ENCODE measurements around the gene ZNF92. TPM values are rescaled to one million over a fixed set of nuclear protein-coding genes. Genes with fewer than 3 reads are reported as not detected.
"Not testable (repeated sequence)": the region's sequence is repeated elsewhere in the genome, so short reads cannot be mapped to it uniquely, and the experiment has no call there.

ZNF92 gene
- polyA plus RNA-seq, 4 donors: 2.7 to 13.5 (median 3.8) TPM

DNA sequence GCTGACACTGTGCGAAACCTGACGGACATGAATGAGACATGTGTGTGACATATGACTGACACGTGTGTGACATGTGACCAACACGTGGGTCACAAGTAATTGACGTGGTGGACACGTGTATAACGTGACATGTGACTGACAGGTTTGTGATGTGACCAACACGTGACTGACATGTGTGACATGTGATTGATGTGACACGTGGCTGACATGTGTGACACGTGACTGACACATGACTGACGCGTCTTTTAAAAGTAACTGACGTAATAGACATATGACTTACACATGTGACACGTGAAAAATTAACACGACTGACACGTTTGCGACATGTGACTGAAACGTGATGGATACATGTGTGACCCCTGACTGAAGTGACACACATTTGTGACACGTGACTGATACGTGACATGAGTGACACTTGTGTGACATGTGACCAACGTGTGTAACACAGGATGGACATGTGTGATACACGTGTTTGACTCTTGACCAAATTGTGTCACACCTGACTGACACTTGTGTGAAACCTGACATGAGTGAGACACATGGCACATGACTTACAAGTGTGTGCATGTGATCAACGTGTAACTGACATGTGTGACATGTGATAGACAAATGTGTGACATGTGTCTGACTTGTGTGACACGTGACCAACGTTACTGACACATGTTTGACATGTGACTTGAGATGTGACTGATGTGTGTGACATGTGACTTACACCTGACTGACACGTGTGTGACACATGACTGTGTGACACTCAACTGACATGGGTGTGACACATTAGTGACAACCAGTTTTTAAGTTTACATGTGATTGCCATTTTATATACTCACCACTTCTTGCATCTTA, 56.9 kb downstream of the ZNF92 start:
- WGBS, 3 donors: 78 to 93% (median 86%) methylated on average over 26 of the region's 26 CpGs
- no peaks in the 10 kb centered on the region for H3K36me3 ChIP-seq (ENCODE audit: control insufficient read depth in 3 of 3, insufficient read depth in 2 of 3, low read depth in 1 of 3, low read length in 3 of 3)
- FAIRE-seq (no peak), DNase-seq (no peak)
- H3K4me3 ChIP-seq (ENCODE audit: low read depth in 1 of 3, low read length in 3 of 3): no peak overlapping the region
- H3K9me3 ChIP-seq (ENCODE audit: control insufficient read depth in 2 of 2, insufficient read depth in 1 of 2, low read depth in 1 of 2, low read length in 1 of 2): peaks cover 0 to 11% of the 10 kb centered on the region in 2 donors
- no peaks in the 10 kb centered on the region for H3K27me3 ChIP-seq (ENCODE audit: control insufficient read depth in 3 of 3, insufficient read depth in 3 of 3, low read length in 3 of 3)
- H3K4me1 ChIP-seq (ENCODE audit: control insufficient read depth in 3 of 3, insufficient read depth in 2 of 3, low read depth in 1 of 3, low read length in 2 of 3): no peaks in the 10 kb centered on the region
- no peak overlapping the region for H3K27ac ChIP-seq (ENCODE audit: low read depth in 1 of 3, low read length in 2 of 3)

- no peak overlapping the region for H3K4me3 ChIP-seq (ENCODE audit: low read depth in 1 of 3, low read length in 3 of 3)
- H3K27me3 ChIP-seq (ENCODE audit: control insufficient read depth in 3 of 3, insufficient read depth in 3 of 3, low read length in 3 of 3): no peaks in the 10 kb centered on the region
- no peaks in the 10 kb centered on the region for H3K4me1 ChIP-seq (ENCODE audit: control insufficient read depth in 3 of 3, insufficient read depth in 2 of 3, low read depth in 1 of 3, low read length in 2 of 3)
- peaks cover 0 to 10% of the 10 kb centered on the region in 2 donors for H3K9me3 ChIP-seq (ENCODE audit: control insufficient read depth in 2 of 2, insufficient read depth in 1 of 2, low read depth in 1 of 2, low read length in 1 of 2)
- 60 to 78% (median 71%) methylated on average over 3 of the region's 3 CpGs for WGBS, 3 donors
- H3K27ac ChIP-seq (ENCODE audit: low read depth in 1 of 3, low read length in 2 of 3): no peak overlapping the region
- FAIRE-seq (no peak), DNase-seq (no peak)
- H3K36me3 ChIP-seq (ENCODE audit: control insufficient read depth in 3 of 3, insufficient read depth in 2 of 3, low read depth in 1 of 3, low read length in 3 of 3): no peaks in the 10 kb centered on the region
Observed at GRCh38 chr7:65434307-65434706, 60.7 kb downstream of the ZNF92 start.

DNA sequence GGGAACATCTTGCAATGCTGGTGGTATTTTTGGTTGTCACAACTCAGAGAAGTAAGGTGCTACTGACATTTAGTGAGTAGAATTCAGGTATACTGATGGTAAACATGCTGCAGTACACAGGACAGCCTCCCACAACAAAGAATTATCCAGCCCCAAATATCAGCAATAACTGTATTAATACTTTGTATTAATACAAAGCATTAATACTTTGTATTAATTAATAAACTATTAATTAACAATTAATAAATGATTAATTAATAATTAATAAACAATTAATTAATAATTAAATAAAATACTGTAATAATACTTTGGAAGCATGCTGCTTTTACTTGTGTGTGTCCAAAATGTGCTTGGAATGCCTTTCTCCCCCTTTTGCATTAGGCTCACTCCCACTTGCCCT, 62.5 kb downstream of the ZNF92 start:
- Histone ChIP-seq H3K9me3 (ENCODE audit: control insufficient read depth in 2 of 2, insufficient read depth in 1 of 2, low read depth in 1 of 2, low read length in 1 of 2) (no peaks in the 10 kb centered on the region), H3K27me3 (ENCODE audit: control insufficient read depth in 3 of 3, insufficient read depth in 3 of 3, low read length in 3 of 3) (no peaks in the 10 kb centered on the region), H3K27ac (ENCODE audit: low read depth in 1 of 3, low read length in 2 of 3) (no peak overlapping the region), H3K36me3 (ENCODE audit: control insufficient read depth in 3 of 3, insufficient read depth in 2 of 3, low read depth in 1 of 3, low read length in 3 of 3) (no peaks in the 10 kb centered on the region), H3K4me3 (ENCODE audit: low read depth in 1 of 3, low read length in 3 of 3) (no peak overlapping the region), H3K4me1 (ENCODE audit: control insufficient read depth in 3 of 3, insufficient read depth in 2 of 3, low read depth in 1 of 3, low read length in 2 of 3) (no peaks in the 10 kb centered on the region)
- FAIRE-seq: no peak
- no peak for DNase-seq

- Histone ChIP-seq H3K27ac (ENCODE audit: low read depth in 1 of 3, low read length in 2 of 3) (no peak overlapping the region), H3K36me3 (ENCODE audit: control insufficient read depth in 3 of 3, insufficient read depth in 2 of 3, low read depth in 1 of 3, low read length in 3 of 3) (no peaks in the 10 kb centered on the region), H3K27me3 (ENCODE audit: control insufficient read depth in 3 of 3, insufficient read depth in 3 of 3, low read length in 3 of 3) (no peaks in the 10 kb centered on the region), H3K4me1 (ENCODE audit: control insufficient read depth in 3 of 3, insufficient read depth in 2 of 3, low read depth in 1 of 3, low read length in 2 of 3) (no peaks in the 10 kb centered on the region), H3K4me3 (ENCODE audit: low read depth in 1 of 3, low read length in 3 of 3) (no peak overlapping the region), H3K9me3 (ENCODE audit: control insufficient read depth in 2 of 2, insufficient read depth in 1 of 2, low read depth in 1 of 2, low read length in 1 of 2) (no peaks in the 10 kb centered on the region)
- FAIRE-seq (no peak), DNase-seq (no peak)
- 41 to 63% (median 50%) methylated on average over 2 of the region's 2 CpGs for WGBS, 3 donors
Observed at GRCh38 chr7:65438598-65438997, 64.9 kb downstream of the ZNF92 start.

DNA sequence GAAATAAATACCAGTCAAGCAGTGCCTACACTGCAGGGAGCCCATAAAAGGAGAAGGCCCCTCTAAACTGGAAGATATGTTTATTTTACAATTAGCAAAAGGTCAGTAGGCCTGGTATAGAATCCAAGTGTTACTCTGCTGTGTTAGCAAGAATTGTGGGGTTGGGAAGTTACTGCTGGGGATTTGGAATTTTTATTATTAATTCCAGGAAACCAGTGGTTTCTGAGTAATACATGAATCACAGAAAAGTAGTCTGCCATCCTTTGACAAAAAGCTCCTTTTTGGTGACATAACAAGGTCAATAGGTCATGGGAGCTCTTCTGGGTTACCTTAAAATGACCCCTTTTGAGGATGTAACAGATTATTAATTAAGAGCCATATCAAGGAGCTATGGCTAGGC, 67.4 kb downstream of the ZNF92 start:
- FAIRE-seq (no peak), DNase-seq (no peak)
- Histone ChIP-seq H3K4me1 (ENCODE audit: control insufficient read depth in 3 of 3, insufficient read depth in 2 of 3, low read depth in 1 of 3, low read length in 2 of 3) (no peaks in the 10 kb centered on the region), H3K27ac (ENCODE audit: low read depth in 1 of 3, low read length in 2 of 3) (no peak overlapping the region), H3K4me3 (ENCODE audit: low read depth in 1 of 3, low read length in 3 of 3) (no peak overlapping the region), H3K36me3 (ENCODE audit: control insufficient read depth in 3 of 3, insufficient read depth in 2 of 3, low read depth in 1 of 3, low read length in 3 of 3) (no peaks in the 10 kb centered on the region), H3K9me3 (ENCODE audit: control insufficient read depth in 2 of 2, insufficient read depth in 1 of 2, low read depth in 1 of 2, low read length in 1 of 2) (no peaks in the 10 kb centered on the region), H3K27me3 (ENCODE audit: control insufficient read depth in 3 of 3, insufficient read depth in 3 of 3, low read length in 3 of 3) (no peaks in the 10 kb centered on the region)

- DNase-seq: no peak
- FAIRE-seq: no peak
- peaks cover 0 to 9% of the 10 kb centered on the region in 2 donors for H3K9me3 ChIP-seq (ENCODE audit: control insufficient read depth in 2 of 2, insufficient read depth in 1 of 2, low read depth in 1 of 2, low read length in 1 of 2)
- H3K27me3 ChIP-seq (ENCODE audit: control insufficient read depth in 3 of 3, insufficient read depth in 3 of 3, low read length in 3 of 3): no peaks in the 10 kb centered on the region
- WGBS, 3 donors: 42 to 94% (median 89%) methylated on average over 1 of the region's 1 CpG
- H3K4me3 ChIP-seq (ENCODE audit: low read depth in 1 of 3, low read length in 3 of 3): no peak overlapping the region
- H3K36me3 ChIP-seq (ENCODE audit: control insufficient read depth in 3 of 3, insufficient read depth in 2 of 3, low read depth in 1 of 3, low read length in 3 of 3): no peaks in the 10 kb centered on the region
- no peak overlapping the region for H3K27ac ChIP-seq (ENCODE audit: low read depth in 1 of 3, low read length in 2 of 3)
- no peaks in the 10 kb centered on the region for H3K4me1 ChIP-seq (ENCODE audit: control insufficient read depth in 3 of 3, insufficient read depth in 2 of 3, low read depth in 1 of 3, low read length in 2 of 3)
Observed at GRCh38 chr7:65444205-65444842, 70.7 kb downstream of the ZNF92 start.

DNA sequence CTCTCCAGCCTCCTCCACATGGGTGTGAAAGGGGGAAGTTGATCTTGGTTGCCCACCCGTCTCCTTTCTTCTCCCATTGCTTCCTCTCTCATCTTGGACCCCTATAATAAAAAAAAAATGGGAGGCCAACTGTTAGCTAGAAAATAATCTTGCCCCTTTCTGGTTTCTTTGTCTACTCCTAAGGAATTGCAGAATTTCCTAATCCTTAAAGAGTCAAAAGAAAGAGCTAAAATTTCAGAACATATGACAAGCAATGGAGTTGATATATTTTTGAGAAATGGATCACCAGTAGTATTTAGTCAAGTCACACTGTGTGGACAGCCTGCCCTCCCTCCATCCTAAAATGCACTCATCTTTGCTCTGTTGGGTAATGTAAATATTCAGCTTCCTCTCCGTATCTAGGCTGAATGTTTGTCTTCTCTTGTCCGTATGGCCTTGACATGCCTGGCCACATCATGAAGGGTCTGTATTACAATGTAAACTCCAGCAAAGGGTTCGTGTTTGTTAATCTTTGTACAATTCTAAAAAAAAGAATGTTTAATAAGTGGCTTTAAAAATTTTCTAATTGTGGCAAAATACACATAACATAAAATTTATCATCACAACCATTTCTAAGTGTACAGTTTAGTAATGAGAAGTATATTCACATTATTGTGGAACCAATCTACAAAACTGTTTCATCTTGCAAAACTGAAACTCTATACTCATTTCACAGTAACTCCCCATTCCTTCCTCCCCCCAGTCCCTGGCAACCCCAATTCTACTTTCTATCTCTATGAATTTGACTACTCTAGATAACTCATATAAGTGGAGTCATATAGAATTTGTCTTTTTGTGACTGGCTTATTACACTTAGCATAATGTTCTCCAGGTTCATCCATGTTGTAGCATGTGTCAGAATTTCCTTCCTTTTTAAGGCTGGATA, 71.5 kb downstream of the ZNF92 start:
- no peak overlapping the region for H3K27ac ChIP-seq (ENCODE audit: low read depth in 1 of 3, low read length in 2 of 3)
- H3K36me3 ChIP-seq (ENCODE audit: control insufficient read depth in 3 of 3, insufficient read depth in 2 of 3, low read depth in 1 of 3, low read length in 3 of 3): no peaks in the 10 kb centered on the region
- H3K4me1 ChIP-seq (ENCODE audit: control insufficient read depth in 3 of 3, insufficient read depth in 2 of 3, low read depth in 1 of 3, low read length in 2 of 3): no peaks in the 10 kb centered on the region
- peaks cover 0 to 9% of the 10 kb centered on the region in 2 donors for H3K9me3 ChIP-seq (ENCODE audit: control insufficient read depth in 2 of 2, insufficient read depth in 1 of 2, low read depth in 1 of 2, low read length in 1 of 2)
- 41 to 61% (median 42%) methylated on average over 4 of the region's 4 CpGs for WGBS, 3 donors
- DNase-seq (no peak), FAIRE-seq (no peak)
- no peaks in the 10 kb centered on the region for H3K27me3 ChIP-seq (ENCODE audit: control insufficient read depth in 3 of 3, insufficient read depth in 3 of 3, low read length in 3 of 3)
- no peak overlapping the region for H3K4me3 ChIP-seq (ENCODE audit: low read depth in 1 of 3, low read length in 3 of 3)

DNA sequence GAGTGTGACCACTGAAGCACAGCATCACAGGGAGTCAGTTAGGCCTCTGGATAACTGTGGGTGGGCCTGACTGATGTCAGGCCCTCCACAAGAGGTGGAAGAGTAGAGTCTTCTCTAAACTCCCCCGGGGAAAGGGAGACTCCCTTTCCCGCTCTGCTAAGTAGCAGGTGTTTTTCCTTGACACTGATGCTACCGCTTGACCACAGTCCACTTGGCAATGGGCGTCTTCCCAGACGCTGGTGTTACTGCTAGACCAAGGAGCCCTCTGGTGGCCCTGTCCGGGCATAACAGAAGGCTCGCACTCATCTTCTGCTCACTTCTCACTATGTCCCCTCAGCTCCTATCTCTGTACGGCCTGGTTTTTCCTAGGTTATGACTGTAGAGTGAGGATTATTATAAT, 73.4 kb downstream of the ZNF92 start:
- FAIRE-seq: not testable (repeated sequence)
- WGBS, 3 donors: 77 to 87% (median 86%) methylated on average over 8 of the region's 8 CpGs

More for the DNA sequence above, 73.4 kb downstream of the ZNF92 start:
- H3K27me3 ChIP-seq (ENCODE audit: control insufficient read depth in 3 of 3, insufficient read depth in 3 of 3, low read length in 3 of 3); H3K27ac ChIP-seq (ENCODE audit: low read depth in 1 of 3, low read length in 2 of 3); DNase-seq; H3K36me3 ChIP-seq (ENCODE audit: control insufficient read depth in 3 of 3, insufficient read depth in 2 of 3, low read depth in 1 of 3, low read length in 3 of 3); H3K4me1 ChIP-seq (ENCODE audit: control insufficient read depth in 3 of 3, insufficient read depth in 2 of 3, low read depth in 1 of 3, low read length in 2 of 3); H3K4me3 ChIP-seq (ENCODE audit: low read depth in 1 of 3, low read length in 3 of 3); H3K9me3 ChIP-seq (ENCODE audit: control insufficient read depth in 2 of 2, insufficient read depth in 1 of 2, low read depth in 1 of 2, low read length in 1 of 2): not testable (repeated sequence)
